Forelimb muscle (tissue), 1 donor: ENCODE results near the gene COG4. TPM values are rescaled to one million over a fixed set of nuclear protein-coding genes. Genes with fewer than 3 reads are reported as not detected.

Source experiments
- DNase-seq: peaks from one replicate; pipeline ENCODE4 v3.0.0-alpha.2; 2013; ENCODE audit warnings: low read depth
- polyA plus RNA-seq: library from polyadenylated mRNA; unstranded; fragments of 120-200 nt; gene quantifications from one replicate; pipeline ENCODE4 v1.2.1, GENCODE V29; 2013; ENCODE audit not compliant: insufficient read length

Gene COG4
- polyA plus RNA-seq, 1 donor, result 41.5 TPM

DNA sequence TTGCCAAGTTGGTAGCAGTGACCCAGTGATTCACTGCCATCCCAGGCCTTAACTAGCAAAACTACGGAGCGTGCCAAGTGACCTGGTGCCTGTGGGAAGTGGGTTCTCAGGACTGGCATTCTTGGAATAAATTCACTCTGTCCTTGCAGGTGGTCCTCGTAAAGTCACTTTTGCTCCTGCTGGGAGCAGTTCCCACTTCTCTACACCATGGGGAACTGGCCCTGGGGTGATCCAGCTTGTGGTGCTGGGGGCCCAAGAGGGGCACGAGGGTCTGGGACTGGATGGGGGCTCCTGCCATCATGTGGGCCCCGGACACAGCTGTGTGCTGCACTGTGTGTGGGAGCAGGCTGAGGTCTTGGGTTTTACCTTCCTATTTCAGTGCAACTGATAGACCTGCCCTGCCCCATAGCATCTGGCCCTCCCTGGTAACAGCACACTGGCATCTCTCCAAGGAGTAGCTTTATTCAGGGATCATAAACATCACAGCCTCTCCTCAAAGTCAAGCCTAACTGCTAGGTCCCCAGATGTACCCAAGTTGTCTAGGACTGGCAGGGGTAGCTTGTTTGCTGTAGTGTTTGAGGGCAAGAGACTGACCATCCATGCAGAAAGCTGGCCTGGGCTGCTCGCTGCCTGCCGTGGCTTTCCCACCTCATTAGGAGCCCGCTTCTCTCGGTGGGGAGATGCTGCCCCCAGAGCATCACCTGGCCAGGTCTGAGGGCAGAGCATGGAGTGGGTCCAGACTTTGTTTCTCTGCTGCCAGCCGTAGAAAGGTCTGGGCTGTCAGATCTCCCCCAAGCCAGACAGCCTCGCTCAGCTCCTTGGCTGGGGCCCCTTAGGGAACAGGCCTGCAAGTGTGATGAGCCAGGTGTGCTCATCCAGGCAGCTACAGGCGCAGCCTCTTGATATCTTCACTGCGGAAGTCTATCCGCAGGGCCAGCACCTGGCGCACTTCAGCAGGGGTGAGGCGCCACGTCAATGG lies 42.9 kb downstream of the COG4 start:
- DNase-seq, result no peak

DNA sequence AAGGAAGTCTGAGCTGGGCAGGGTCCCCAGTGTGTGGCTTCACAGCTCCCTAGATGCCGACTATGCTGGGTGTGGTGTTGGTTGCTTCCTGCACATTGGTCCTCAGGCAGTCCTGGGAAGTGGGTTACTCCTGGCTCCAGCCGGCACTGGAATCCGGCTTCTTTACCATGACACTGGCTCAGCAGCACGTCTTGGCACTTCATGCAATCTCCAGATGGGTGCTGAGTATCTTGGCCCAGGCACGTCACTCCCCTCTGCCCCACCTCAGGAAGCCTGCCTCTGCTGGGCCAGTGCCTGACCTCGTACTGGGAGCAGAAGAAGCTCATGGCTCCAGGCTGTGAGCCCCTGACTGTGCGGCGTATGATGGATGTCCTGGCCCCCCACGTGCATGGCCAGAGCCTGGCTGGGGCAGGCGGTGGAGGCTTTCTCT lies 44.4 kb downstream of the COG4 start:
- no peak for DNase-seq

DNA sequence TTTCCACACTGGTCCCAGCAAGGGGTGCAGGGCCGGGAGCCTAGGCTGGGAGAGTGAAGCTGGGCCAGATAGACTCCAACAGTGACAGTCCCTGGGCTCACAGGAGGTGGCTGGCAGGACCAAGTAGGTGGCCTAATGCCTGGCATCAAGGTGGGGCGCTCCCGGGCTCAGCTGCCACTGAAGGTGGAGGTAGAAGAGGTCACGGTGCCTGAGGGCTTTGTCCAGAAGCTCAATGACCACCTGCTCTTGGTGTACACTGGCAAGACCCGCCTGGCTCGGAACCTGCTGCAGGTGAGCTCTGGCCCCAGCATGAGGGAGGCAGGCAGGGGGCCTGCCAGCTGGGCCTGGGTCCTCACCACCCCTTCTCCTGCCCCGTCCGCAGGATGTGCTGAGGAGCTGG lies 45.2 kb downstream of the COG4 start:
- no peak for DNase-seq

DNA sequence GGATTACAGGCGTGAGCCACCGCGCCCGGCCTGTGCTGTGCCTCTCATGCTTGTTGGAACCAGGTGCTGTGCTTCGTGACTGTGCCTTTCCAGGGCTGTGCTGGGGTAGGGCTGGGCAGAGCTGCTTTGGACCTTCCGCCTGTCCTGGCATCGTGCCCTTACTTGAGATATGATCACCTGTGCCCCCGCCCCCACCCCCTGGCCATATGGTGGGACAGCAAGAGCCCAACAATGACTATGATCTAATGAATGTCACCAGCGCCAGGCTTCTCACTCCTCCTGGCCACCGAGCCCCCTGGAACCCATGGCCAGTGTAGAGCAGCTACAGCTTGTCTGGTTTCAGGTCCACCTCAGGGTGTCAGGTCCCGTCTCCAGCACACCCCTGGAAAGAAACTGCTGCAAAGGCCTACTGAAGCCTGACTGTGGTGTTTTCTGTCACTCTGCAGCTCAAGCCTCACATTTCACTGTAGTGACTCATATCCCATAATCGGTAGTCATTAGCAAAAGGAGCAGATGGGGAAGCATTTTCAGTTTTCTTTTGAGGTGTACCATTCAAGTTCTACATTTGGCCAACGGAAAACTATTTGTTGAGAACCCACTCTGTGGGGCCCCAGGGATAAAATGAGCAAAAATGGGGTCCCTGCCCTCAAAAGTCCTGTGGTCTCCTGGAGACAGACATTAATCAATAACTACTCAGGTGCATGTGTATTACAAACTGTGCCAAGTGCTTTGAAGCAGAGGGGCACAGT lies 46.9 kb downstream of the COG4 start:
- no peak for DNase-seq

- no peak for DNase-seq
Observed at GRCh38 chr16:70475054-70475871, 48.1 kb downstream of the COG4 start.

DNA sequence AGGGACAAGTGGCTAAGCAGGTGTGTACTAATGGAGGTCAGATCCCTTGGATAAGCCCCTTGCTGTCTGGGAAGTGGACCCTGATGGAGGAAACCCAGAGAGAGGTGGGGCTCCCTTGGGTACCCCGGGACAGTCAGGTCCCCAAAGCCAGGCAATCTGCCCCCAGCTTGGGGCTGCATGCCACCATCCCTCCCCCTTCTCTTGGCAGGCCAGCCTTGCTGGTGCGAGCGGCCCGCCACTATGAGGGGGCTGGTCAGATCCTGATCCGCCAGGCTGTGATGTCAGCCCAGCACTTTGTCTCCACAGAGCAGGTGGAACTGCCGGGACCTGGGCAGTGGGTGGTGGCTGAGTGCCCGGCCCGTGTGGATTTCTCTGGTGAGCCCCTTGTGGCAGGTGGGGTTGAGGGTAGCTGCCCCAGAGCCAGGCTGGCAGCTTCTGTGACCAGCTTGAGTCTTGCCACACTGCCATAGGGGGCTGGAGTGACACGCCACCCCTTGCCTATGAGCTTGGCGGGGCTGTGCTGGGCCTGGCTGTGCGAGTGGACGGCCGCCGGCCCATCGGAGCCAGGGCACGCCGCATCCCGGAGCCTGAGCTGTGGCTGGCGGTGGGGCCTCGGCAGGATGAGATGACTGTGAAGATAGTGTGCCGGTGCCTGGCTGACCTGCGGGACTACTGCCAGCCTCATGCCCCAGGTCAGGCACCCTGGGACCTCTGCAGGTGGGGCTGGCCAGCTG lies 48.9 kb downstream of the COG4 start:
- no peak for DNase-seq

- DNase-seq, result no peak
Observed at GRCh38 chr16:70473446-70474319, 49.7 kb downstream of the COG4 start.

GRCh38 chr16:70472786-70473433 lies 50.4 kb downstream of the COG4 start:
- DNase-seq, result no peak

- no peak for DNase-seq
Observed at GRCh38 chr16:70470927-70471341, 52.4 kb downstream of the COG4 start.

DNA sequence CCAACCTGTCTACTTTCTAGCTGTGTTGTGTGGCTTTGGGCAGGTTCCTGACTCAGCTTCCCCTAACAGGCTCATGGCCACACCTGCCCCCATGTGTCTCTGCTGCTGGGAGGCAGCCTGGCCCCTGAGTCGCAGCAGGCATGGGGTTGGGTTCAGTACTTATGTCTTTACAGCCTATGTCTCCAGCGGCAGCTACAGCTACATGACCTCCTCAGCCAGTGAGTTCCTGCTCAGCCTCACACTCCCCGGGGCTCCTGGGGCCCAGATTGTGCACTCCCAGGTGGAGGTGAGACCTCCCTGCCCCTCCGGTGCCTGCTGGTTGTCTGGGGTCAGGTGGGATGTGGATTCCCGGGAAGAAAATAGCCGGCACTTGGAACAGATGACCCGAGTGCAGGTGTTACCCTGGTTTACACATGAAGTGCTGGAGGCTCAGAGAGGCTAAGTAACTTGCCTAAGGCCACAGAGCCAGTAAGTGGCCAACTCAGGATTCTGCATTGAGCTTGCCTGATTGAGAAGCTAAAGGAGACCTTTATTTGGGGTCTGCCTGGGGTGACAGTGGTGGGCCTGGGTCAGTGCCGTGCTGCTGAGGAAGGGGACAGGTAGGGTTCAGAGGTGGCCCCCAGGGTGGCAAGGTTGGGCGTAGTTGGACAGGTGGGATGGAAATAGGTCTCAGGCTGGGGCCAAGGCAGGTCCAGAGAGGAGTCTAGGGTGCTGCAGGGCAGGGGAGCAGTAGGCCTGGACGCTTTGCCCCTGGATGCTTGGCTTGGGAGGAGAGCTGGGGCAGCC lies 53.0 kb downstream of the COG4 start:
- DNase-seq, result no peak

- DNase-seq, result no peak
Observed at GRCh38 chr16:70468776-70469525, 54.4 kb downstream of the COG4 start.

DNA sequence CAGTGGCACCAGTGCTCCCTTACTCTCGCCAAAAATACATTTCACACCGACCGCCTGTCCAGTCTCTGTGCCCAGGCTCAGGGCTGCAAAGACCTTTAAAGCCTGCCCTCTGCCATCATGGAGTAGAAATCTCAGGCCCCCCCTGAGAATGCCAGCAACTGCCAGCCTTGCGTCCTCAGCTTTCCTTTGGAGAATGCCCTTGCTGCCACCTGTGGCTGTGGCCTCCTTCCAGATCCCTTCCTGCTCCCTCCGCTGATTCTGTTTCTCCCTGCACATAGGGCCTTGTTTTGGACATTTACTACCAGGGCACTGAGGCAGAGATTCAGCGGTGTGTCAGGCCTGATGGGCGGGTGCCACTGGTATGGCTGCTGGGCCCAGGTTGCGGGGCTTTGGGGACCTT lies 55.7 kb downstream of the COG4 start:
- DNase-seq, result no peak

DNA sequence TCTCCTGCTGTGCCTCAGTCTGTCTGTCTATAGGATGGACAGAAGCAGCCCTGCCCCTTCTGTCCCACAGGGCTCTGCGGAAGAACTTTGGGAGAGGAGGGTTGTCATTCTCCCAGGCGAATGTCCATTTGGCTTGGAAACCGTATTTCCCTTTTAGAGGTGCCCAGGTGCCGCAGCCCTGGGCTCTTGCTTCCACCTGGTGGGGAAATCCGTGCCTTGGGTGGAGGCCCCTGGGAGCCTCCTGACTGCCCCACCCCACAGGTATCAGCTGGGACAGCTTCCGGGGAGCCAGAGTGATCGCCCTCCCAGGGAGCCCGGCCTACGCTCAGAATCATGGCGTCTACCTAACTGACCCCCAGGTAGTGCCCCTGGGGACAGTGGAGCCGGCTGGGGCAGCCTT lies 56.2 kb downstream of the COG4 start:
- no peak for DNase-seq

DNA sequence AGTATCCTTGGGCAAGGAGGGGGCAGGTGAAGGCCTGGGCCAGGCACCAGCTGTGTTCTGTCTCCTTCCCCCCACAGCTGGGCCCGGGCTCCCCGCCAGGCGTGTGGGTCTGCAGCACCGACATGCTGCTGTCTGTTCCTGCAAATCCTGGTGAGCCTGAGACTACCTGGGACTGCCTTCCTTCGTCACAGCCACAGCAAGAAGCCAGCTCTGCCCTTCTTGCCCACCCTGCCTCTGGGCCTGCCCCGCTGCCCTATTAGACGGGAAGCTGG lies 56.6 kb downstream of the COG4 start:
- no peak for DNase-seq

GRCh38 chr16:70465999-70466804 lies 57.2 kb downstream of the COG4 start:
- DNase-seq, result no peak

DNA sequence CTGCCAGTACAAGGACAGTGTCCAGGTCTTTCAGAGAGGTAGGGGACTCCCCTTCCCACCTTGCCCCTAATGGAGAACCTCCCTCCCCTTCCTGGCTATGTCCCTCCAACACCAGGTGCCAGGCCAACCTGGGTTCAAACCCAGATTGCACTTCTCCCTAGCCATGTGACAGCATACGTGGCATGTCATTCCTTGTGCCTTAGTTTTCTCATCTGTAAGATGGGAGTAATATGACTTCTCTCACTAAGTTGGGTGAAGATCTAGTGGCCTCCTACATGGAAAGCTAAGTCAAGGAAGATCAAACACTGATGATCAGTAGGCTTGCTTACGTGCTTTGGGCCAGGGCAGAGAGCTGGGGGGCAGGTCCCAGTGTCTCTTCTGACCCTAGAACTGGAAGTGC lies 60.1 kb downstream of the COG4 start:
- DNase-seq, result no peak

DNA sequence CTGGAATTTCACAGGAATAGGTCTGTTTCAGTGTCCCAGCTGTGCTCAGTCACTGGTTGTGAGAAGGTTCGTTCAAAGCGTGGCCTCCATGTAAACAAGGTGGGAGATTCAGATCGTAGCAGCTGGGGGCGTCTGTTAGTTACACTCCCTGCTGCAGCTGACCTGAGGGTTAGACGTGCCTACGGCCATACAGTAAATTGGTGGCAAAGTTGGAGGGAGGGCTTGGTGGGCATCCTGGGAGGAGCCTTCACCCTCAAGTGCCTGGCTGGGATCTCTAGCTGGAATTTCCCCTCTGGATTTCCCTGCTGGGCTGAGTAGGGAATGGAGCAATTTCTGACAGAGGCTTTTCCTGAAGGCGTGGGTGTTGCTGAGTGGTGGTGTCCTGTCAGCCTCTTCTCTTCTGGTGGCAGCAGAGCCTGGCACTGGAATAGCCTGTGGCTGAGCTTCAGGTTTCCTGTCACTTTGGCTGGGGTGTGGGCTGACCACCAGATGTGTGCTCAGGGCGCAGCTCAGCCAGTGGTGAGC lies 62.6 kb downstream of the COG4 start:
- no peak for DNase-seq
